Transverse colon (tissue), 3 donors: Measurements from ENCODE around the gene ACE.

Experiments used
- EP300 ChIP-seq: sonication (generic); formaldehyde crosslinking; IDR thresholded peaks from one replicate; pipeline ENCODE4 v1.6.1; 2017; ENCODE audit warnings: antibody characterized with exemption, low read depth
- POLR2AphosphoS5 ChIP-seq, 3 donors: sonication (generic); formaldehyde crosslinking; IDR thresholded peaks; one replicate each; pipeline ENCODE4 v1.6.1; 2016; ENCODE audit warnings: antibody characterized with exemption in 3 of 3

GRCh38 chr17:63525190-63525946, 48.5 kb downstream of the ACE start:
- TF ChIP-seq EP300 (no peak), POLR2AphosphoS5 (IDR thresholded peaks at IDR 0.05) (no peak)
